ENCODE data around the gene CRACDL.
"Not testable (repeated sequence)": the region's sequence is repeated elsewhere in the genome, so short reads cannot be mapped to it uniquely, and the experiment has no call there.

- not testable (repeated sequence) for TF ChIP-seq CTCF (IDR thresholded peaks at IDR 0.05; ENCODE audit: insufficient read depth, low read length, poor library complexity, severe bottlenecking); EZH2phosphoT487 (conservative IDR thresholded peaks at IDR 0.05; ENCODE audit: low read length)
These were observed 58.4 kb downstream of the CRACDL start for GRCh38 chr2:98877658-98878057.
